ENCODE results near the gene G0S2.

- TF ChIP-seq CTCF (IDR thresholded peaks at IDR 0.05) (no peak), POLR2A (IDR thresholded peaks at IDR 0.05) (no peak), POLR2AphosphoS5 (IDR thresholded peaks at IDR 0.05) (no peak)
These were observed 13.6 kb downstream of the G0S2 start for GRCh38 chr1:209688746-209689234.

All from sigmoid colon (tissue), 4 donors.